Measurements from ENCODE around the gene COL13A1. TPM values are rescaled to one million over a fixed set of nuclear protein-coding genes. Genes with fewer than 3 reads are reported as not detected.

COL13A1 gene
- total and polyA plus RNA-seq, 2 of the 8 experiments (the other 6 are each of a cell fraction or from before 2014, with no cell fraction given), result 2.6 to 5.2 TPM

GRCh38 chr10:69809318-69809717, 7.6 kb downstream of the COL13A1 start:
- WGBS, 2 experiments (ENCODE audit: extremely low coverage in 1 of 2, insufficient coverage in 1 of 2, insufficient read length in 1 of 2, insufficient replicate concordance in 2 of 2, low coverage in 1 of 2, low lambda C conversion rate in 2 of 2, missing lambda C conversion rate in 1 of 2), result 89% methylated on average over 1 of the region's 1 CpG; no CpG with 5 or more reads in 1 of the 2 experiments
- H2BK120ac ChIP-seq (replicated peaks; ENCODE audit: low read depth, low read length), result no peak overlapping the region
- no peak for DNase-seq (ENCODE audit: low read depth in 1 of 2, low spot score in 2 of 2)
- H4K20me1 ChIP-seq (replicated peaks in 1 of 2; ENCODE audit: control insufficient read depth in 1 of 2, insufficient read depth in 2 of 2, low read length in 2 of 2), result peaks cover 0 to under 1% of the 10 kb centered on the region in 2 experiments
- no peak overlapping the region for H4K5ac ChIP-seq (ENCODE audit: insufficient read length, low read depth, low read length)
- no peak overlapping the region for H3K4me2 ChIP-seq (ENCODE audit: insufficient read depth in 1 of 2, low read depth in 2 of 2, low read length in 2 of 2)
- no peaks in the 10 kb centered on the region for H3K79me1 ChIP-seq (ENCODE audit: low read depth, low read length)
- H2BK15ac ChIP-seq (ENCODE audit: low read length), result no peak overlapping the region
- peaks cover 0 to 14% (median 7%) of the 10 kb centered on the region in 4 experiments; a peak in 4 of 7 replicates for H3K4me1 ChIP-seq (replicated peaks in 1 of 4; ENCODE audit: control insufficient read depth in 3 of 4, insufficient read depth in 4 of 4, low read length in 3 of 4)
- no peaks in the 10 kb centered on the region for H3K9me3 ChIP-seq (ENCODE audit: insufficient read depth in 2 of 2, low read depth in 1 of 2, low read length in 1 of 2)
- H2BK12ac ChIP-seq (ENCODE audit: low read depth, low read length), result no peak overlapping the region
- no peak overlapping the region for H3K14ac ChIP-seq (ENCODE audit: insufficient read length)
- no peak overlapping the region for H3K23ac ChIP-seq (ENCODE audit: insufficient read length)
- H3K4me3 ChIP-seq (ENCODE audit: extremely low read depth in 1 of 4, insufficient read depth in 2 of 4, low read depth in 3 of 4, low read length in 4 of 4), result no peak overlapping the region
- no peaks in the 10 kb centered on the region for H3K23me2 ChIP-seq (ENCODE audit: low read depth, low read length)
- no peak overlapping the region for H2BK5ac ChIP-seq (ENCODE audit: low read depth, low read length)
- H2AK5ac ChIP-seq (ENCODE audit: low read depth, low read length), result no peak overlapping the region
- H3K79me2 ChIP-seq (ENCODE audit: control insufficient read depth in 1 of 2, insufficient read depth in 2 of 2, low read length in 2 of 2), result no peaks in the 10 kb centered on the region
- POLR2A ChIA-PET (ENCODE audit: partially characterized antibody), result interaction anchor here (0.6 kb wide), 1 partner anchor 17 kb away, joined by 3 read pairs; no protein-coding TSS in a partner anchor
- H3K27me3 ChIP-seq (replicated peaks in 1 of 4; ENCODE audit: control insufficient read depth in 3 of 4, extremely low read depth in 1 of 4, insufficient read depth in 3 of 4, low read length in 3 of 4), result peaks cover 0 to 3% (median 1%) of the 10 kb centered on the region in 4 experiments; a peak in 2 of 7 replicates
- FAIRE-seq, result no peak
- no peak overlapping the region for H3K9ac ChIP-seq (replicated peaks in 1 of 4; ENCODE audit: extremely low read depth in 1 of 4, low read depth in 3 of 4, low read length in 3 of 4)
- H3K56ac ChIP-seq (replicated peaks; ENCODE audit: insufficient read length, low read depth, low read length), result no peak overlapping the region
- TF ChIP-seq BRCA1 (IDR thresholded peaks at IDR 0.05; ENCODE audit: low read depth, low read length) (no peak), KDM1A (IDR thresholded peaks at IDR 0.05; ENCODE audit: borderline replicate concordance, low read length) (0 out of 2 replicates have a peak, but pooled peaks have one; percentile 35), HDAC6 (IDR thresholded peaks at IDR 0.05; ENCODE audit: low read depth, low read length) (no peak), KDM5A (IDR thresholded peaks at IDR 0.05; ENCODE audit: low read length) (no peak), EP300 (IDR thresholded peaks at IDR 0.05; ENCODE audit: borderline replicate concordance in 1 of 2, low read depth in 2 of 2, low read length in 2 of 2) (no peak), ASH2L (IDR thresholded peaks at IDR 0.05; ENCODE audit: low read length) (no peak)
- CTCF ChIA-PET (ENCODE audit: partially characterized antibody), result interaction anchor here (0.8 to 40.6 kb wide), 14 partner anchors 10 to 105 kb away, joined by 3 to 958 read pairs (median 4); partner anchors contain the start of gene COL13A1
- no peak overlapping the region for H4K8ac ChIP-seq (ENCODE audit: extremely low read depth, insufficient read depth, low read length)
- H2AFZ ChIP-seq (ENCODE audit: low read length), result no peak overlapping the region
- no peak overlapping the region for H3K18ac ChIP-seq (ENCODE audit: extremely low read depth, low read length)
- H4K91ac ChIP-seq (replicated peaks; ENCODE audit: insufficient read length, low read length), result no peak overlapping the region
- H3K36me3 ChIP-seq (ENCODE audit: control insufficient read depth in 2 of 4, insufficient read depth in 4 of 4, low read length in 3 of 4), result no peaks in the 10 kb centered on the region; a peak in 1 of 8 replicates
- H3K27ac ChIP-seq (ENCODE audit: low read depth, low read length), result no peak overlapping the region
- no peak overlapping the region for H3K4ac ChIP-seq (replicated peaks; ENCODE audit: insufficient read length, low read depth, low read length)
- no peak overlapping the region for H2BK20ac ChIP-seq (ENCODE audit: low read length)

Data from H1 (cell line).